Upper lobe of right lung (tissue), 1 donor: ENCODE results near the gene HMG20A. TPM values are rescaled to one million over a fixed set of nuclear protein-coding genes. Genes with fewer than 3 reads are reported as not detected.

ENCODE experiments used
- ATAC-seq: fragments of 200-7000 bp; cut with Tn5 transposase; one replicate; pipeline ENCODE4 v1.9.1; 2020; ENCODE audit warnings: mild to moderate bottlenecking, moderate library complexity
- DNase-seq: peaks from one replicate; pipeline ENCODE4 v3.0.0-alpha.2; 2020
- H3K27ac ChIP-seq: fragments of 200-600 bp; one replicate; pipeline ENCODE4 v1.8.0; 2022
- H3K27me3 ChIP-seq: fragments of 200-600 bp; one replicate; pipeline ENCODE4 v1.8.0; 2022; ENCODE audit warnings: mild to moderate bottlenecking
- H3K36me3 ChIP-seq: fragments of 200-600 bp; one replicate; pipeline ENCODE4 v1.8.0; 2022
- H3K4me1 ChIP-seq: fragments of 200-600 bp; one replicate; pipeline ENCODE4 v1.8.0; 2022
- H3K4me3 ChIP-seq: fragments of 200-600 bp; one replicate; pipeline ENCODE4 v1.8.0; 2022; ENCODE audit warnings: mild to moderate bottlenecking
- H3K9me3 ChIP-seq: fragments of 200-600 bp; one replicate; pipeline ENCODE4 v1.8.0; 2022
- intact Hi-C: fragments of 100-400 bp; cut with DNase I; formaldehyde crosslinking; loops from one replicate; pipeline ENCODE4 v1.11.0; 2022
- total RNA-seq: library from RNA; stranded (reverse); fragmentation: NEBNext Ultra II Directional; extraction: Animal tissue kit (Norgen Biotek cat#: 25700); gene quantifications from one replicate; pipeline ENCODE4 v1.2.1, GENCODE V29; 2021
- TF ChIP-seq, protein P1 (sequence below): fragments of 200-600 bp; IDR thresholded peaks from one replicate; pipeline ENCODE4 v1.8.0; 2022; ENCODE audit warnings: antibody characterized with exemption
- donor health status: DM: no; HTN: yes; CAD: no; lungs with severe emphysema.

HMG20A gene
- total RNA-seq, 1 donor from 2014 or later = 41.9 TPM

DNA sequence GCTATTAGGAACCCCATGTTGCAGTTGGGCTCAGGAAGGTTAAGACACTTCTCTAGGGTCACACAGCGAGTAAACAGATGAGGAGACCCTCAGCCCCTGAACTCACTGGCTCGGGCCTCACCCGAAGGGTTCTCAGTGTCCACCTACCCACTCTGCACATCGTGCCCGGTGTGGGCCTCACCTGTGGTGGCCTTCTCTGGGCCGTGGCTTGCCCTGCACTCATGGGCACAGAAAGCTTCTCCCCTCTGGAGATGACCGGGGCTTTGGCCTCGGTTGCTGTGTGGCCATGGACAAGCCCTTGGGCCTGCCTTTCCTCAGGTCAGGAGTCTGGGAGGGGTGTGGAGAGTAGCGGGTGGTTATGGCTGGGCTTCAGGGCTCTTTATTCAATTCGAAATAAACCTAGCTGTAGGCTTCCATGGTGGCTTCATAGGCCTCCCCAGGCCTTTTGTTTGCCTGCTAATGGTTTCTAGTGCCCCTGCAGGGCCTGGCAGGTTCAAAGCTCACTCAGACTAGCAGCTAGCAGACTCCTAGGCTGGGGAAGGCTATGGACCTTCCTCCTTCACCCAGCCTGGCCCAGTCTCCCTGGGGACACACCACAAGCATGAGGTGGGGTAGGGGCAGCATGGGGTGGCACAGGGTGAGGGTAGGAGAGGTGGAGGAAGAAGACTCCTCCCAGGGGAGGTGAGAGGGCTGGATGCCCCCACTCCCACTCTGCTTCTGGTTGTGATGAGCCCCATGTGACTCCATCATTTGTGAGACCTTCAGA lies 108.9 kb downstream of the HMG20A start:
- Histone ChIP-seq H3K4me3 (no peak overlapping the region), H3K27ac (no peak overlapping the region), H3K36me3 (no peaks in the 10 kb centered on the region), H3K4me1 (peaks cover 5% of the 10 kb centered on the region), H3K9me3 (no peaks in the 10 kb centered on the region), H3K27me3 (no peaks in the 10 kb centered on the region)
- TF ChIP-seq, protein P1, sequence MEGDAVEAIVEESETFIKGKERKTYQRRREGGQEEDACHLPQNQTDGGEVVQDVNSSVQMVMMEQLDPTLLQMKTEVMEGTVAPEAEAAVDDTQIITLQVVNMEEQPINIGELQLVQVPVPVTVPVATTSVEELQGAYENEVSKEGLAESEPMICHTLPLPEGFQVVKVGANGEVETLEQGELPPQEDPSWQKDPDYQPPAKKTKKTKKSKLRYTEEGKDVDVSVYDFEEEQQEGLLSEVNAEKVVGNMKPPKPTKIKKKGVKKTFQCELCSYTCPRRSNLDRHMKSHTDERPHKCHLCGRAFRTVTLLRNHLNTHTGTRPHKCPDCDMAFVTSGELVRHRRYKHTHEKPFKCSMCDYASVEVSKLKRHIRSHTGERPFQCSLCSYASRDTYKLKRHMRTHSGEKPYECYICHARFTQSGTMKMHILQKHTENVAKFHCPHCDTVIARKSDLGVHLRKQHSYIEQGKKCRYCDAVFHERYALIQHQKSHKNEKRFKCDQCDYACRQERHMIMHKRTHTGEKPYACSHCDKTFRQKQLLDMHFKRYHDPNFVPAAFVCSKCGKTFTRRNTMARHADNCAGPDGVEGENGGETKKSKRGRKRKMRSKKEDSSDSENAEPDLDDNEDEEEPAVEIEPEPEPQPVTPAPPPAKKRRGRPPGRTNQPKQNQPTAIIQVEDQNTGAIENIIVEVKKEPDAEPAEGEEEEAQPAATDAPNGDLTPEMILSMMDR = no peak
- no peak for ATAC-seq
- peak; percentile 52 for DNase-seq
- intact Hi-C loops = no loop called here

DNA sequence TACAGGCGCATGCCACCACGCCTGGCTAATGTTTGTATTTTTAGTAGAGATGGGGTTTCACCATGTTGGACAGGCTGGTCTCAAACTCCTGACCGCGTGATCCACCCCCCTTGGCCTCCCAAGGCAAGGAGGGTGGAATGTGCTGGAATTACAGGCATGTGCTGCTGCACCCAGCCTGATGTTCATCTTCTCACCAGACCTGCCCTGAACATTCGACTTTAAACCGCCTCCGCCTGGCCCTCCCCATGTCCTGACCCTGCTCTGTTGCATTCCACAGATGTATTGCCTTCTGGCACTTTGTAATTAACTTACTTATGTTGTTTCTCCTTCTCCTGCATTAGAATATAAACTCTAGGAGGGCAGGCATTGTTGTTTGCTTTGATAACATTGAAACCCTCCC lies 109.9 kb downstream of the HMG20A start:
- DNase-seq (peak; percentile 31), ATAC-seq (peak; percentile 12)
- H3K9me3 ChIP-seq = no peaks in the 10 kb centered on the region
- intact Hi-C loops = no loop called here
- TF ChIP-seq, protein P1 = no peak
- no peaks in the 10 kb centered on the region for H3K27me3 ChIP-seq
- H3K4me1 ChIP-seq = peaks cover 5% of the 10 kb centered on the region
- H3K27ac ChIP-seq = no peak overlapping the region
- H3K36me3 ChIP-seq = no peaks in the 10 kb centered on the region
- no peak overlapping the region for H3K4me3 ChIP-seq

DNA sequence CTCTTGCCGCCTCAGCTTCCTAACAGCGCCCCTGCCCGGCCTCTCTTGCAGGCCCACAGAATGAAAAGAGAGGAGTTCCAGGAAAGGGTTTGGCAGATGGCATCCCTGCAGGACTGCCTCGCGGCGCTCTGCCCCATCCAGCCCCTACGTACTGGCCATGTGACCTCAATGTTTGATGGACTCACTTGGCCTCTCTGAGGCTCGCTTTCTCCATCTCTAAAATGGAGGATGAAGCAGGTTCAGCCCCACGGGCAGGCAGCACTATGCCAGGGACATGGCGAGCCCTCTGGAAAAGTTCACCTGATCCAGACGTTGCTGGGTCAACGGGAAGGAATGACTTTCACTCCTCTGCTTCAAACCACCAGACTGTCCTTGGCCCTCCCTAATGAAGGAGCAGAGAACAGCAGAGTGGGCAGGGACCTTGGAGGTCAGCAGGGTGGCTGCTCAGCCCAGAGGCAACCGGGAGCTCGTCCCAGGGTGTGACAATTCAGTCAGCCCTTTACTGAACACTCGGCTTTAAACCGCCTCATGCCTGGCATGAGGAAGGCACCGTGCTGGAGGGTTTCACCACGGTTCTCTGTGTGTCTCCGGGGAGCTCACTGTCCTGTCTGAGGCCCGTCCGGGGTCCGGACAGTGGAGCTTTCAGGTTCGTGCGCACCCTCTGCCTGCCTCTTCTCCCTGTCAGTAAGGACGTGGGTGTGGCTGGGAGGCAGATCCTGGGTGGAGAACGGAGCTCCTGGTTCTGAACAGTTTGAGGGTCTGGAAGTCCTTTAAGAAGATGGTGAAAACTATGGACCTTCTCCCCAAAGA lies 110.7 kb downstream of the HMG20A start:
- intact Hi-C loops = no loop called here
- no peaks in the 10 kb centered on the region for H3K27me3 ChIP-seq
- H3K4me1 ChIP-seq = peaks cover 5% of the 10 kb centered on the region
- H3K36me3 ChIP-seq = no peaks in the 10 kb centered on the region
- DNase-seq (peak; percentile 46), ATAC-seq (no peak)
- H3K27ac ChIP-seq = no peak overlapping the region
- no peaks in the 10 kb centered on the region for H3K9me3 ChIP-seq
- TF ChIP-seq, protein P1 = no peak
- H3K4me3 ChIP-seq = no peak overlapping the region

DNA sequence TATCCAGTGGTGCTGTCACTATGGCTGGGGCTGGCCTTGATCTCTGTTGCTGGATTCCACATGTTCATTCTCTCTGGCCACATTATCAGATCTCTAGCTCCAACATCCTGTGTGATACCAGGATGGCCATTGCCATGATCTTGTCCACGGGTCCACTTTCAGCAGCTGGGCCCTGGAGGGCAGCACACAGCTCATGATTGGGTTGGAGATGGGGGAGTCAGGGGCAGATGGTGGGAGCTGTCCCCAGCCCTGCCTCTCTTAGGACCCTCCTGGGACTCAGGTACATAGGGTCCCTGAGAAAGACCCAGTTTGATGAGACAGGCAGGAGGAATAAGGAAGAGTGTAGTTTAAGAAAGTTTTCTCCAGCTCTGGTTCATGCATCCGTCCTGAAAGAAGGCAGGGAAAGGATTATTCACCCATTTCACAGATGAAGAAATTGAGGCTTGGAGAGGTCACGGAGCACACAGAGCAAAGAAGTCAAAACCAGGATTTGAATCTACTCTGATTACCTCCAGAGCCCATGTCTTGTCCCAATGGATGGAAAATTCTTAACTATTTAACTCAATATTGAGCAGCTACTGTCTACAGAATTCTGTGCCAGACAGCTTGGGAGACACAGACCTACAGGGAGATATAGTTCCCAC lies 111.5 kb downstream of the HMG20A start:
- Histone ChIP-seq H3K27ac (no peak overlapping the region), H3K4me1 (peaks cover 5% of the 10 kb centered on the region), H3K36me3 (no peaks in the 10 kb centered on the region), H3K9me3 (no peaks in the 10 kb centered on the region), H3K4me3 (no peak overlapping the region), H3K27me3 (no peaks in the 10 kb centered on the region)
- TF ChIP-seq, protein P1 = no peak
- DNase-seq = peak; percentile 23
- intact Hi-C loops = no loop called here
- no peak for ATAC-seq

DNA sequence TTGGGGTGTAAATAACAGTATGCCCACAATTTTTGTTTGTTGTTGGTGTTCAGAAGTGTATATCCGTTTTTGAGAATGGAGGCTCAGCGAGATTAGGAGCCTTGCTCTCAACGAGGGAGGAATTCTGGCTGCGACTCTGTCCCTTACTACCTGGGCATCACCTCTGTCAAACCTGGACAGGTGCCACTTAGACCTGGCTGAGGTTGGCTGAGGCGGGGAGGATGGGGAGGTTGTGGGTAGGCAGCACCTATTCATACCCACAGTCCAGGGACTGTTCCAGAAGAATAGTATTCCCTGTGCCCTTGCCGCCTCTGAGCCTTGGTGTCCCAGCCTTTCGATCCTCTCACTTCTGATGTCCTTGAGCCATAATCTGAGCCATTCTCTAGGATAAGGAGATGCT lies 112.2 kb downstream of the HMG20A start:
- no peaks in the 10 kb centered on the region for H3K4me1 ChIP-seq
- H3K4me3 ChIP-seq = no peak overlapping the region
- H3K9me3 ChIP-seq = no peaks in the 10 kb centered on the region
- H3K27me3 ChIP-seq = no peaks in the 10 kb centered on the region
- H3K27ac ChIP-seq = no peak overlapping the region
- no peak for ATAC-seq
- TF ChIP-seq, protein P1 = no peak
- peak; percentile 28 for DNase-seq
- intact Hi-C loops = no loop called here
- no peaks in the 10 kb centered on the region for H3K36me3 ChIP-seq
